Measurements from ENCODE around the gene SUN3. TPM values are rescaled to one million over a fixed set of nuclear protein-coding genes. Genes with fewer than 3 reads are reported as not detected.
"Not testable (repeated sequence)": the region's sequence is repeated elsewhere in the genome, so short reads cannot be mapped to it uniquely, and the experiment has no call there.

The SUN3 gene
- total RNA-seq, 3 donors from 2014 or later: not detected

GRCh38 chr7:48009257-48009656 is 19.6 kb downstream of the SUN3 start:
- Mint-ChIP-seq H3K27me3 (ENCODE audit: low read depth) (peaks cover 5% of the 10 kb centered on the region), H3K4me3 (no peak overlapping the region), H3K9me3 (no peaks in the 10 kb centered on the region), H3K4me1 (ENCODE audit: low read depth) (no peaks in the 10 kb centered on the region), H3K36me3 (ENCODE audit: insufficient read depth) (no peaks in the 10 kb centered on the region)
- ATAC-seq (no peak), DNase-seq (no peak)

GRCh38 chr7:48006866-48007265 is 22.0 kb downstream of the SUN3 start:
- Mint-ChIP-seq H3K36me3 (ENCODE audit: insufficient read depth) (no peaks in the 10 kb centered on the region), H3K4me3 (no peak overlapping the region)
- no peak for ATAC-seq

DNA sequence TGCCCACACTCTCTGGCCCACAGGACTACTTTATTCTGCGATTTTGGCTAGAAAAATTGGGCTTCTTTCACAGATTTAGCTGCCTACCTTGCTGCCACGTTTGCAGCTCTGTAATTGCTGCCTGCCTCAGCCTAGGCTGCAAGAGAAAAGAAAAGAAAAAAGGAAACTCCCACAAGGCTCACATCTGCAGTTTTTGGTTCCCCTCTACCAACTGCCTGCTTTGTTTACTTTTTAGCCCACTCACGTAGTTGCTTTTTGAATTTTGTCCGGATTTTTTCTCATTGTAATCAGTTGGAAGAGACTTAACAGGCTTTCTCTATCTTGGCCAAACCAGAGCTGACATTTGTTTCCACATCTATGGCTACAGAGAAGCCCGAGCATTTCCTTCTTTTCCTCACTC is 24.3 kb downstream of the SUN3 start:
- Mint-ChIP-seq H3K36me3 (ENCODE audit: insufficient read depth) (no peaks in the 10 kb centered on the region), H3K4me1 (ENCODE audit: low read depth) (no peaks in the 10 kb centered on the region), H3K9me3 (no peaks in the 10 kb centered on the region), H3K4me3 (no peak overlapping the region), H3K27me3 (ENCODE audit: low read depth) (peaks cover 5% of the 10 kb centered on the region)
- DNase-seq (no peak), ATAC-seq (no peak)

More at GRCh38 chr7:48006866-48007265, 22.0 kb downstream of the SUN3 start:
- peaks cover 5% of the 10 kb centered on the region for H3K27me3 Mint-ChIP-seq (ENCODE audit: low read depth)
- no peak for DNase-seq
- H3K4me1 Mint-ChIP-seq (ENCODE audit: low read depth): no peaks in the 10 kb centered on the region
- H3K9me3 Mint-ChIP-seq: no peaks in the 10 kb centered on the region

GRCh38 chr7:48004032-48004431 is 24.9 kb downstream of the SUN3 start:
- no peaks in the 10 kb centered on the region for H3K36me3 Mint-ChIP-seq (ENCODE audit: insufficient read depth)
- no peaks in the 10 kb centered on the region for H3K9me3 Mint-ChIP-seq
- no peak for ATAC-seq
- no peaks in the 10 kb centered on the region for H3K4me1 Mint-ChIP-seq (ENCODE audit: low read depth)
- H3K27me3 Mint-ChIP-seq (ENCODE audit: low read depth): peaks cover 3% of the 10 kb centered on the region
- H3K4me3 Mint-ChIP-seq: no peak overlapping the region
- no peak for DNase-seq

GRCh38 chr7:48000164-48000563 is 28.7 kb downstream of the SUN3 start:
- not testable (repeated sequence) for H3K36me3 Mint-ChIP-seq (ENCODE audit: insufficient read depth); H3K27me3 Mint-ChIP-seq (ENCODE audit: low read depth); H3K4me3 Mint-ChIP-seq; ATAC-seq; DNase-seq; H3K4me1 Mint-ChIP-seq (ENCODE audit: low read depth); H3K9me3 Mint-ChIP-seq

DNA sequence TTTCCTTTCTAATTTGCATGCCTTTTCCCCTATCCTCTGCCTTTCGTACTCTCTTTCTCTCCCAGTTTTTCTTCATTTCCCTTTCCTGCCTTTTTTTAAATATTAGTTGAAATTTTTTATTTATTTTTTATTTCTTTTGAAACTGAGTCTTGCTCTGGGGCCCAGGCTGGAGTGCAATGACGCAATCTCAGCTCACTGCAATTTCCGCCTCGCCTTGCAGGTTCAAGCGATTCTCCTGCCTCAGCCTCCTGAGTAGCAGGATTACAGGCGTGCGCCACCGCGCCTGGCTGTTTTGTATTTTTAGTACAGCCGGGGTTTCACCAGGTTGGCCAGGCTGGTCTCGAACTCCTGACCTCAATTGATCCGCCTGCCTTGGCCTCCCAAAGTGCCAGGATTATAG is 29.5 kb downstream of the SUN3 start:
- DNase-seq (no peak), ATAC-seq (no peak)
- Mint-ChIP-seq H3K4me1 (ENCODE audit: low read depth) (no peaks in the 10 kb centered on the region), H3K36me3 (ENCODE audit: insufficient read depth) (no peaks in the 10 kb centered on the region), H3K9me3 (no peaks in the 10 kb centered on the region), H3K27me3 (ENCODE audit: low read depth) (no peaks in the 10 kb centered on the region), H3K4me3 (no peak overlapping the region)

GRCh38 chr7:47992446-47992845 is 36.5 kb downstream of the SUN3 start:
- ATAC-seq (no peak), DNase-seq (no peak)
- peaks cover 17% of the 10 kb centered on the region for H3K4me1 Mint-ChIP-seq (ENCODE audit: low read depth)
- H3K9me3 Mint-ChIP-seq: no peaks in the 10 kb centered on the region
- no peaks in the 10 kb centered on the region for H3K36me3 Mint-ChIP-seq (ENCODE audit: insufficient read depth)
- peak overlapping the region; percentile 88 for H3K4me3 Mint-ChIP-seq
- H3K27me3 Mint-ChIP-seq (ENCODE audit: low read depth): no peaks in the 10 kb centered on the region

DNA sequence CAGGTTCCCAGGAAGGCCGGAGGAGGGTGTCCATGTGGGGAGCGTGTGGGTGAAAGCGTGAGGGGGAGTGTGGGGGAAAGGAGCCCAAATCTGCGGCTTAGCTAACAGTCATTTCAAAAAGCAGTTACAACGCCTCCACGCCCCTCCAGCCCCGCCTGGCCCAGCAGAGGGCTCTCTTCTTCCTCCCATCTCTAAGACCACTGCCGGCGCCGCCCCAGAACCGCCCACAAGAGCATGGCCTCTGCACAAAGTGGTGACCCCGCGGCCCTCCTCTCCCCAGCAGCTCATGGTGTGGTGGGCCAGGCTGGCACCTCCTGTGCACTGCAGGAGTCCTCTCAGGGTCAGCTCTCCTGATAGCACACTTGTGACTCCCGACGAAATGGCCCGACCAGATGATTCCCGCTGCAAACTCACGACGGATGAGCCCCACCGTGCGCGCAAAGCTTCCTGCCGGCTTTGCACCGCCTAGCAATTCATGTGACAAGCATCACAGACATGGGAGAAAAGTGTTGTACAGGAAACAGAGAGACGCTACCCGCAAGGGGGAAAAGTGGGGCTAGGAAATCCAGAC is 37.1 kb downstream of the SUN3 start:
- H3K4me3 Mint-ChIP-seq: peak overlapping the region; percentile 88
- no peaks in the 10 kb centered on the region for H3K9me3 Mint-ChIP-seq

DNA sequence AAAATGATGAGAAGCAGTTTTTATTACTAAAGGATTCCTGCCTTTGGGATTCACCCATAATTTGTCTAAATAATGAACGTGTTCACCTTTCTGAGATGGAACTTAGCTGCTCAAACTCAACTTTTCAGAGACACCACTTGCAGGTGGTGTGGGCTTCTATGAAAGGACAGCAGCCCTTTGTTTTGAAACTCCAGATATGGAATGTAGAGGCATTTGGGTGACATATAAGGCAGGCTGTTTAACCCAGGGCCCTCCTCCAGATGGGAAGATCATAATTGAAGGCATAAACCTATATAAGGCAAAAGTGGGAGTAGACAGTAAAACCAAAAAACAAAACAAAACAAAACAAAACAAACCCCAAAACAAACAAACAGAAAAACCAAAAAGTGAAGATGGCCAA is 37.6 kb downstream of the SUN3 start:
- peak overlapping the region; percentile 88 for H3K4me3 Mint-ChIP-seq
- no peaks in the 10 kb centered on the region for H3K27me3 Mint-ChIP-seq (ENCODE audit: low read depth)
- H3K4me1 Mint-ChIP-seq (ENCODE audit: low read depth): peaks cover 17% of the 10 kb centered on the region

More for the DNA sequence above, 37.1 kb downstream of the SUN3 start:
- H3K36me3 Mint-ChIP-seq (ENCODE audit: insufficient read depth): no peaks in the 10 kb centered on the region
- ATAC-seq (peak; percentile 98), DNase-seq (peak; percentile 81)
- H3K27me3 Mint-ChIP-seq (ENCODE audit: low read depth): no peaks in the 10 kb centered on the region
- peaks cover 17% of the 10 kb centered on the region for H3K4me1 Mint-ChIP-seq (ENCODE audit: low read depth)

DNA sequence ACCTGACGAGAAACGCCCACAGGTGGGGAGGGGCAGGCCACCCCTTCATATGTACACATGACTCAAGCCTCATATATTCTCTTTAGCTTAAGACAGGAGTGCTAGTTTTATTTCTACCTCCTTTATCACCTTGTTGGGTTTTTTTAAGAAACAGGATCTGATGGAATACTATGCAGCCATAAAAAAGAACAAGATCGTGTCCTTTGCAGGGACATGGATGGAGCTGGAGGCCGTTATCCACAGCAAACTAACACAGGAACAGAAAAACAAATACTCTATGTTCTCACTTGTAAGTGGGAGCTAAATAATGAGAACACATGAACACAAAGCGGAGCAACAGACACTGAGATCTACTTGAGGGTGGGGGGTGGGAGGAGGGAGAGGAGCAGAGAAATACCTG is 38.3 kb downstream of the SUN3 start:
- ATAC-seq (no peak), DNase-seq (no peak)
- Mint-ChIP-seq H3K27me3 (ENCODE audit: low read depth) (no peaks in the 10 kb centered on the region), H3K4me3 (no peak overlapping the region), H3K9me3 (no peaks in the 10 kb centered on the region), H3K4me1 (ENCODE audit: low read depth) (peaks cover 17% of the 10 kb centered on the region), H3K36me3 (ENCODE audit: insufficient read depth) (no peaks in the 10 kb centered on the region)

More for the DNA sequence above, 37.6 kb downstream of the SUN3 start:
- no peak for DNase-seq
- Mint-ChIP-seq H3K9me3 (no peaks in the 10 kb centered on the region), H3K36me3 (ENCODE audit: insufficient read depth) (no peaks in the 10 kb centered on the region)
- no peak for ATAC-seq

DNA sequence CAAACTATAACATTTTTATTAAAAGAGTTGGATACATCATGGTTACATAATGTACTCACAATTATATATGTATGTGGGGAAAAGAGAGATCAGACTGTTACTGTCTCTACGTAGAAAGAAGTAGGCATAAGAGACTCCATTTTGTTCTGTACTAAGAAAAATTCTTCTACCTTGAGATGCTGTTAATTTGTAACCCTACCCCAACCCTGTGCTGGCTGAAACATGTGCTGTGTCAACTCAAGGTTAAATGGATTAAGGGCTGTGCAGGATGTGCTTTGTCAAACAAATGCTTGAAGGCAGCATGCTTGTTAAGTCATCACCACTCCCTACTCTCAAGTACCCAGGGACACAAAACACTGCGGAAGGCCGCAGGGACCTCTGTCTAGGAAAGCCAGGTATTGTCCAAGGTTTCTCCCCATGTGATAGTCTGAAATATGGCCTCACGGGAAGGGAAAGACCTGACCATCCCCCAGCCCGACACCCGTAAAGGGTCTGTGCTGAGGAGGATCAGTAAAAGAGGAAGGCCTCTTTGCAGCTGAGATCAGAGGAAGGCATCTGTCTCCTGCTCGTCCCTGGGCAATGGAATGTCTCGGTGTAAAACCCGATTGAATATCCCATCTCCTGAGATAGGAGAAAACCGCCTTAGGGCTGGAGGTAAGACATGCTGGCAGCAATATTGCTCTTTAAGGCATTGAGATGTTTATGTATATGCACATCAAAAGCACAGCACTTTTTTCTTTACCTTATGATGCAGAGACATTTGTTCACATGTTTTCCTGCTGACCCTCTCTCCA is 39.1 kb downstream of the SUN3 start:
- DNase-seq; ATAC-seq; H3K9me3 Mint-ChIP-seq; H3K4me3 Mint-ChIP-seq; H3K36me3 Mint-ChIP-seq (ENCODE audit: insufficient read depth); H3K27me3 Mint-ChIP-seq (ENCODE audit: low read depth): not testable (repeated sequence)
- H3K4me1 Mint-ChIP-seq (ENCODE audit: low read depth): peaks cover 17% of the 10 kb centered on the region

- Mint-ChIP-seq H3K36me3 (ENCODE audit: insufficient read depth) (no peaks in the 10 kb centered on the region), H3K27me3 (ENCODE audit: low read depth) (no peaks in the 10 kb centered on the region), H3K9me3 (no peaks in the 10 kb centered on the region), H3K4me1 (ENCODE audit: low read depth) (peaks cover 17% of the 10 kb centered on the region), H3K4me3 (no peak overlapping the region)
- no peak for ATAC-seq
- DNase-seq: no peak
Observed at GRCh38 chr7:47988496-47989386, 40.2 kb downstream of the SUN3 start.

DNA sequence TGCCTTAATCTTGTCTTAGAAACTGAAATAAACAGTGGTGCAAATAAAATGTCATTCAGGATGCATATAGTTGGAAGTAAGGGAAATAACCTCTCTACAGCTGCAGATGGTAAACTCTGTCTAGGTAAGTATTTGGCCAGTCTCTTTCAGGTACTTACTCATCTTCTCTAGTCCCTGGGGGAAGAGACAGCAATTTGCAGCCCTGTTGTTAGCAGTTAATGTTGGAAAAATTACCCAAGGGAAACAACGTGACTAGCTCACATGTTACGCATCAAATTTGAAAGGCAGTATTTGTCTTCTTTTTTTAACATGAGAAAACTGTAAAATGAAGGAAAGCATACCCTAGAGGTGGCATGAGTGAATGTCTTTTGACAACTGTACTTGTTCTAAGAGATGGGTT is 46.3 kb downstream of the SUN3 start:
- no peak overlapping the region for H3K4me3 Mint-ChIP-seq
- no peak for DNase-seq
- peaks cover 5% of the 10 kb centered on the region for H3K36me3 Mint-ChIP-seq (ENCODE audit: insufficient read depth)
- no peaks in the 10 kb centered on the region for H3K27me3 Mint-ChIP-seq (ENCODE audit: low read depth)
- ATAC-seq: no peak
- H3K9me3 Mint-ChIP-seq: no peaks in the 10 kb centered on the region
- H3K4me1 Mint-ChIP-seq (ENCODE audit: low read depth): peaks cover 14% of the 10 kb centered on the region

DNA sequence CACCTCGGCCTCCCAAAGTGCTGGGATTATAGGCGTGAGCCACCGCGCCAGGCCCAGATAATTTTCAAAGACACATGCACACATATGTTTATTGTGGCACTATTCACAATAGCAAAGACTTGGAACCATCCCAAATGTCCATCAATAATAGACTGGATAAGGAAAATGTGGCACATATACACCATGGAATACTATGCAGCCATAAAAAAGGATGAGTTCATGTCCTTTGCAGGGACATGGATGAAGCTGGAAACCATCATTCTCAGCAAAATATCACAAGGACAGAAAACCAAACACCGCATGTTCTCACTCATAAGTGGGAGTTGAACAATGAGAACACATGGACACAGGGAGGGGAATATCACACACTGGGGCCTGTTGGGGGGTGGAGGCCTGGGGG is 48.3 kb downstream of the SUN3 start:
- Mint-ChIP-seq H3K4me1 (ENCODE audit: low read depth) (peaks cover 17% of the 10 kb centered on the region), H3K36me3 (ENCODE audit: insufficient read depth) (peaks cover 16% of the 10 kb centered on the region)
- H3K27me3 Mint-ChIP-seq (ENCODE audit: low read depth); H3K9me3 Mint-ChIP-seq; ATAC-seq; DNase-seq; H3K4me3 Mint-ChIP-seq: not testable (repeated sequence)

Data from activated T-cell treated with anti-CD3 and anti-CD28 coated beads, Interleukin-2, amount 50 U/mL, for 4 hours (primary cell).